Measurements from ENCODE around the gene PREX1.

PREX1 gene

DNA sequence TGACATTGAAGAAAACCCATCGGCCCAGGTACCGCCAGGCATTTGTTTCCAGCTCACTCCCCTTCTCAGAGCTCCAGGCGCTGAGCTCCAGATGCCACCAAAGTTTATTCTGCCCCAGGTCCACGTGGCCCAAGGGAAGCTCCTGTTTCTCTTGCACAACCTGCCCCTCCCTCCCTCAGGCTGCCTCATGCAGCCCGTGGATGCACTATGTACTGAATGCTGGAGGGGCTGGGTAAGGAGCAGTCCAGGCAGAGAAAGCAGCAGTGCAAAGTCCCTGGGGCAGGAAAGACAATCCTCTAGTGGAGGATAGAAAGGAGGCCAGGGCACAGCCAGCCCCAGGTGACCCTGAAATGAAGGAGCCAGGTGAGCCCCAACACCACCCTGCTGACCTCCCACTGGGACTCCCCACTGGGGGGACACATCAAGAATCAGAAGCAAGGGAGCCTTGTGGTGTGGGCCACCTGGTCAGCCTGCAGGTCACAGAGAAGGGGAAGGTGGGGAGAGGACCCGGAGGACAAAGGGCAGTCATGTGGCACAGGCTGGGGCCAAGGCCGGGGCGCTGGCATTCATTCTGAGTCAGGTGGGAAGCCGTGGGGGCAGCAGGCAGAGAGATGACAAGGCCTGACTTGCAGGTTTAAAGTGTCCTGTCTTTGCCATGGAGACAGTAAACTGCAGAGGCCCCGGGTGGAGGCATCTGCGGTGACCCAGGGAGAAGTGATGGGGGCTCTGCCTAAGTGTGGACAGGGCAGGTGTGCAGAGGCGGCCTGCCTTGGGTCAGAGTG, 230.1 kb downstream of the PREX1 start:
- DNase-seq = no peak

DNA sequence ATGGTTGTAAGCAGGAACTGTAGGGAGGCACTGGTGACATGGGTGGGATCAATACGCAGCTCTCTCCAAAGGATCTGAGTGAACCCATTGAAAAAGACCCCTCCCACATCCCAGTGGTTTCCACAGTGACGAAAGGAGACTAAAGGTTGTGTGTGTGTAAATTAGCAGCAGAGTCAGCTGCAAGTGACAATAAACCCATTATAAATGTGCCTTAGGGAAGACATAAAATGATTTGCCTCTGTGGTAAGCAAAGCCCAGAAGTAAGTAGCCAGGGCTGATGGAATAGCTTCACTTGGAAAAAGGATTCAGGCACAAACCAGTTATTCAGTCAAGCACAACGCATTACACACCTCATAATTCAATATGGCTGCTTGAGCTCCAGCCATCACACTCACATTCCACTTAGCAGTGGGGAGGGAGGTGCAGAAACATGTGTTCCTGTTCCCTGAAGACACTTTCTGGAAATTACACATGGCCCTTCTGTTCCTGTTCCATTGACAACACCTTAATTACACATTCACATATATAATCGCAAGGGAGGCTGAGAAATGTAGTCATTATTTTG, 231.4 kb downstream of the PREX1 start:
- no peak for DNase-seq

- DNase-seq = no peak
Measured at GRCh38 chr20:48595495-48596333, 232.1 kb downstream of the PREX1 start.

- no peak for DNase-seq
Measured at GRCh38 chr20:48594533-48594932, 233.3 kb downstream of the PREX1 start.

DNA sequence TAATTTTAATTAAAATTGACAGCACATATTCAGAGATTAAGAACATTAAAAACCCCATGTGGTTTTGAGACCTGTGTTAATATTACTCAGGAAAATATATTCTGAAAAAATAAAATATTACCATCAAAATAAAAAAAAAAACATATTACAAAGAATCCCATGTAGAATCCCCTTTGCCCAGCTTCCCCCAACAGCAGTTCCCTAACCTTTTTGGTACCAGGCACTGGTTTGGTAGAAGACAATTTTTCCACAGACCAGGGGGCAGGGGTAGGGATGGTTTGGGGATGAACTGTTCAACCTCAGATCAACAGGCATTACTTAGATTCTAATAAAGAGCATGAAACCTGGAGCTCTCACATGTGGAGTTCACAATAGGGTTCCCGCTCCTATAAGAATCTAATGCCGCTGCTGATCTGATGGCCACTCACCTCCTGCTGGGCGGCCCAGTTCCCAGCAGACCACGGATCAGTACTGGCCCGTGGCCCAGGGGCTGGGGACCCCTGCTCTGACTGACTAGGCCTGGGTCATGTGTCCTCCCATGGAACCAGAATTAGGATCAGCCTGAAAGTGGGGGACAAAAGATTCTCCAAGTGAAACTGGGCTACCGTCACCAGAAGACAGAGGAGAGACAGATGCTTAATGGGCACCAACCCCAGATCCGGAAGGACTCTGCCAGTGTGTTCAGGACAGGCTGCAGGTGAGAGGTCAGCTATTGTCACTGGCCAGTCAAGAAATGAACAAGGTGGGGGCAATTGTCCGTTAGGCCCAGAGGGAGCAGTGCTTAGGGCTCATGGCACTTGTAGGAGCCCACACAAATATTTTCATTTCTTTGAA, 235.5 kb downstream of the PREX1 start:
- no peak for DNase-seq

DNA sequence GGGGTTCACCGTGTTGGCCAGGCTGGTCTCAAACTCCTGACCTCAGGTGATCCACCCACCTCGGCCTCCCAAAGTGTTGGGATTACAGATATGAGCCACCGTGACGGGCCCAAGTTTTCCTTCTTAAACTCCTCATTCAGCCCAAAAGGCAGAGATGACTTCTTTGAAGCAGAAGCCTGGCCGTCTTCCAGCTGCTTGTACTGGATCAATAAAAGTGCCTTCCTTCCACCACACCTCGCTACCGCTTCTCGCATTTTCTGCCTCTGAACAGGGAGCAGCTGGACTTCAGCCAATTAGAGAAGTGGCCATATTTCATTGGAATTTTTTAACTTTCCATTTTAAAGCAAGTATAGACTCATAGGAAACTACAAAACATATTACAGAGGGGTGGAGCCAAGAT, 241.1 kb downstream of the PREX1 start:
- DNase-seq = no peak

DNA sequence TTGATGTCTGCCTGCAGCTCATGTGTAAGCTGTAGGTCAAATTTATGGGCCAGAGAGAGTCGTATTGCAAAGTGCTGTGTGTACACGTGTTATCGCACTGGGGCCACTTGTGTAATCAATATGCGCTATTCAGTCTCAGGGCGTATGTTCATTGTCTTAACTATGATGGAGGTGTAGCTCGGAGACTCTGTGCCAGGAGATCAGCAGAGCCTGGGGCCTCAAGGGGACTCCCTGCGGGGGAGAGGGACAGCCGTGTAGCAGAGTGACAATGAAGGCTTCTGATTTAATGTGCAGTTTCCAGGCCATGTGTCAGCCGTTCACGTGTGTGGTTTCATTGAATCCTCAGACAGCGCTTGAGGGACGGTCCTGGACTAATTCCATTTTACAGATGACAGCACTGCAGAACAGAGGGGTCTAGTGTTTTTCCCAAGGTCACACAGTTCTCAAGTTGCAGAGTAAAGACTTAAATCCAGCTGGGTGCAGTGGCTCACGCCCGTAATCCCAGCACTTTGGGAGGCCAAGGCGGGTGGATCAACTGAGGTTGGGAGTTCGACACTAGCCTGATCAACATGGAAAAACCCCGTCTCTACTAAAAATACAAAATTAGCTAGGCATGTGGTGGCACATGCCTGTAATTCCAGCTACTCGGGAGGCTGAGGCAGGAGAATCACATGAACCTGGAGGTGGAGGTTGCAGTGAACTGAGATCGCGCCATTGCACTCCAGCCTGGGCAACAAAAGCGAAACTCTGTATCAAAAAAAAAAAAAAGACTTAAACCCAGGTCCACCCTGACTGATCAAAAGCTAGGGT, 242.5 kb downstream of the PREX1 start:
- no peak for DNase-seq

DNA sequence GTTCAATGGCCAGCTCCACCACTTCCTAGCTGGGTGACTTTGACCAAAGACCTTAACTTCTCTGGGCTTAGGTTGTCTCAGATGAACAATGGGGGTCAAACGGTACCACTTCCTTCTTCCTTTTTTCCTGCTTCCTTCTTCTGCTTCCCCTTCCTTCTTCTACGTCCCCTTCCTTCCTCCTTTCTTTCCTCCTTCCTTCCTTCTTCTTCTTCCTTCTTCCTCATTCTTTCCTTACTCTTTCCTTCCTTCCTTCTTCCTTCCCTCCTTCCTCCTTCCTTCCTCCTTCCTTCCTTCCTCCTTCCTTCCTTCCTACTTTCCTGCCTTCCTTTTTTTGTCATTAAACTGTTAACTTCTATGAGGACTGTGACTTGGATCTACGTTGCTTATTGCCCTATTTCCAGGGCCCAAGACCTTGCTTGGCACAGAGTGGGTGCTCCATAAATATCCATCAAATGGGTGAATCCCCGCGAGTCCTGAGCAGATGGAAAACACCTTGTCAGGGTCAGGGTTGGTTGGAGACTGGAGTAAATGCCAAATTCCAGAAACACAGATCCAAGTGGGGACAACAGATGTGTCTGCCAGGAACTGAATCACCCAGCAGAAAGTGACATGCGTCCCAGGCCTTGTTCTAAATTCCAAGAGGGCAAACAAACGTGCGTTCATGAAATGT, 243.3 kb downstream of the PREX1 start:
- no peak for DNase-seq

GRCh38 chr20:48583801-48584200, 244.0 kb downstream of the PREX1 start:
- no peak for DNase-seq

DNA sequence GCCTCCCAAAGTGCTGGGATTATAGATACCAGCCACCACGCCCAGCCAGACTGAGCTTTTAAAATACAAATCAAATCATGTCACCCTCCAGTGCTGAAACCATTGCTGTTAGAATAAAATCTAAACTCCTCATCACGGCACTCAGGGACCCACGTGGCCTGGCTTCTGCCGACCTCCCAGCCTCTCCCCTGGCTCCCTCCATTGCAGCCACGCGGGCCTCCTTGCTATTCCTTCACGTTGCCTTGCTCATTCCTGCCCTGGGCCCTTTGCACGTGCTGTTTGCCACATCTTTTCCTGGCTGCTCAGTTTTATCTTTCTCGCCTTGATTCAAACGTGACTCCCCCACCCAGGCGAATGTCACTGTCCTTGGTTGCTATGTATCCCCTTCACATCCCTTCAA, 244.6 kb downstream of the PREX1 start:
- no peak for DNase-seq

DNA sequence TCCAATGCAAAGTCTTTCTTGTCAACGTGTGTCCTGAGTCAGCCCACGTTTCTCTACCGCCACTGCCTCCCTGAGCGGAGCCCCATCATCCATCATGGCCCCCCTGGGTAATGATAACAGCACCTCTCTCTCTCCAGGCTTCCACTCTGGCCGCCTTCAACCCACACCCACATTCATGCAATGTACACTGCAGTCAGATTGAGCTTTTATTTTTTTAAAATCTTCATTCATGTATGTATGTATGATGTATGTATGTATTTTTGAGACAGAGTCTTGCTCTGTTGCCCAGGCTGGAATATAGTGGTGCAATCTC, 245.2 kb downstream of the PREX1 start:
- no peak for DNase-seq

DNA sequence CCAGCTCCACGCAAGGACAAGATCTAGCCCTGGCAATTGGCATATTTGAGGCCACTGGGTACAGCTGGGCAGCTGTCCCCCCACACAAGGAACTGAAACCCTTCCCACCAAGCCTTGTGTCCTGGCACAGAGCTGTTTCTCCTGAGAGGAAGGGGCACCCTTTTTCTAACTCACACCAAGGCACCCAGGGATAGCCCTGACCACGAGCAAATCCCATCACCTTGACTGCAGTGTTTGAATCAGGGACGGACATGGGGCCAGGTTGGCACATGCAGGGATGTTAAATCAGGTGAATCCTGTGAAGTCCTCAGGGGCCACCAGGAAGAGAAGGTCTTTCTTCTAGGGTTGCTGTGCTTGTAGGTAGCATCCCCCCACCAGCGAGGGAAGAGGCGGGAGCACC, 246.6 kb downstream of the PREX1 start:
- DNase-seq = no peak

DNA sequence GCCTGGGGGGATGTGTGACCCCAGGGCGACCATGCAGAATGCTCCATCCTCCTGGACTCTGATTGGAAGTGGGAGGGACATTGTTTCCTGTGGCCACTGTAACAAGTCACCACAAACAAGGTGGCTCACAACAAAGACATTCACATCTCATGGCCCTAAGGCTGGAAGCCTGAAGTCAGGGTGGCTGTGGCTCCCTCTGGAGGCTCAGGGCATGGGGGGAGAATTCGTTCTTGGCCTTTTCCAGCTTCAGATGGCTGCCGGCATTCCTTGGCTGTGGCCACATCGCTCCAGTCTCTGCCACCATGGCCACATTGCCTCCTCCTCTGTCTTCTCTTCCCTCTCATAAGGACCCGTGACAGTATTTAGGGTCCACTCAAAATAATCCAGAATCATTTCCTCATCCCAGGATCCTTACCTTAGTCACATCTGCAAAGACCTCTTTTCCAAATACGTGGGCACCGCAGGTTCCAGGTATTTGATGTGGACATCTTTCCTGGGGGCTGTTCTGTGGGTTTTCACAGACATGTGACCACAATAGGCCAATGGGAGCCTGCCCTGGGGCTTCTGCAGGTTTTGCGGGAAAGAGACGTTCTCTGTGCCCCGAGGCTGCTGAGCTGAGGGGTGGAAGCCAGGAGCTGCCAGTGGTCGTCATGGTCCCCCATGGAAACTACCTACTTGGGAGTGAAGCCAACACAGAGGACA, 249.3 kb downstream of the PREX1 start:
- DNase-seq = no peak

DNA sequence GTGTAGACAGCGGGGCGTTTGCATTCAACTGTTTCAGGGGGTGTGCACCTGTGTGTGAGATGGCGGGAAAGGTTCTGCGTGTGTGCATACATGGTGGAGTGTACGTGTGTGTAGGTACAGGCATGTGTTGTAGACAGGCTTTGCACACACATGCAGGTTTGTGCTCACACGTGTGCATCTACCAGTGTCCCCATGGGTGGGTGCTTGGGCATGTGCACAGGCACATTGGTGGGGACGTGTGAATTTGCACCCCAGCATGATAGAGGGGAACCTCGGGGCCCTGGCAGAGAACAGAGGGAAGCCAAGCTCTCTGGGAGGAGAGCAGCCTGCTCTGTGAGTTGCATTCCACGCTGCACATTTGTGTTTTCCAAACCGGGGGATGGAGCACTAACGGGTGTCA, 250.2 kb downstream of the PREX1 start:
- DNase-seq = no peak

DNA sequence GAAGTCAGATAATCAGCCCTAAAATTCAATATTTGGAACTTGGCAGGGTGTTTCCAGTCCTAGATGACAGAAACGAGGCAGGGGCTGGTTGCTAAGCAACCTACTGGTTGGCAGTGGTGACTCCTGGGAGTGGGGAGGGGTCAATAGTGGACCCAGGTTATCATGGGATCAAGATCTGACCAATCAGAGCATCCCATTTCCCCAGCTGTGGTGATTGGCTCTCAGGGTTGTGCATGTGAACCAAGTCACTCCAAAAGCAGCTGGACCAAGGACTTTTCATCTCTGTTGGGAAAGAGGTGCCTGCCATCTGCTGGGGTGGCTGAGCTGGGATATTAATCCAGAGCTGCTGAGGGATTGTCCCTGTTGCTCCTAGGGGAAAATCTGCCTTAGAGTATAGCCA, 253.4 kb downstream of the PREX1 start:
- no peak for DNase-seq
